Endothelial cell of umbilical vein (primary cell): ENCODE measurements around the gene POLR3C.

Experiments used
- CTCF ChIP-seq, 2 donors: IDR thresholded peaks; 1 replicate in 1 of 2; 2 replicates in 1 of 2; pipeline ENCODE4 v1.5.1; 2011; ENCODE audit warnings: low read length in 2 of 2, mild to moderate bottlenecking in 2 of 2, moderate library complexity in 2 of 2, control low read depth in 1 of 2, inconsistent platforms in 1 of 2, low read depth in 1 of 2; ENCODE audit not compliant: insufficient read depth in 1 of 2; ENCODE audit errors: extremely low read depth in 1 of 2
- EZH2 ChIP-seq: IDR thresholded peaks from 2 replicates; pipeline ENCODE4 v1.6.1; 2012; ENCODE audit warnings: borderline replicate concordance, low read depth, mild to moderate bottlenecking, moderate library complexity, low read length, inconsistent platforms; ENCODE audit not compliant: severe bottlenecking
- GATA2 ChIP-seq: IDR thresholded peaks from 2 replicates; pipeline ENCODE4 v1.7.0; 2011; ENCODE audit warnings: low read depth, mild to moderate bottlenecking, moderate library complexity, mixed read lengths, low read length; ENCODE audit not compliant: insufficient read length, insufficient read depth
- POLR2A ChIP-seq: IDR thresholded peaks from 2 replicates; pipeline ENCODE4 v1.6.1; 2012; ENCODE audit warnings: low read depth, mild to moderate bottlenecking, control low read depth, low read length
- TF ChIP-seq, protein P1 (sequence below): IDR thresholded peaks from 2 replicates; pipeline ENCODE4 v1.6.1; 2011; ENCODE audit not compliant: insufficient read depth, insufficient read length

GRCh38 chr1:145871994-145872924 lies 48.3 kb downstream of the POLR3C start:
- TF ChIP-seq EZH2: no peak
- no peak for TF ChIP-seq CTCF (IDR thresholded peaks at IDR 0.05; ENCODE audit: extremely low read depth in 1 of 2, insufficient read depth in 1 of 2, low read depth in 1 of 2, low read length in 2 of 2)
- no peak for TF ChIP-seq POLR2A
- TF ChIP-seq GATA2: no peak
- TF ChIP-seq, protein P1, sequence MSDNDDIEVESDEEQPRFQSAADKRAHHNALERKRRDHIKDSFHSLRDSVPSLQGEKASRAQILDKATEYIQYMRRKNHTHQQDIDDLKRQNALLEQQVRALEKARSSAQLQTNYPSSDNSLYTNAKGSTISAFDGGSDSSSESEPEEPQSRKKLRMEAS: no peak
